Right forelimb (tissue), 1 donor: ENCODE measurements around the gene SLX4IP.

ENCODE experiments used
- DNase-seq: peaks from one replicate; pipeline ENCODE4 v3.0.0-alpha.2; 2018

The SLX4IP gene

GRCh38 chr20:10553326-10553984, 118.3 kb downstream of the SLX4IP start:
- DNase-seq: peak; percentile 73

- no peak for DNase-seq
Measured at GRCh38 chr20:10554285-10554684, 119.2 kb downstream of the SLX4IP start.

- DNase-seq: no peak
Measured at GRCh38 chr20:10555393-10555792, 120.3 kb downstream of the SLX4IP start.

- no peak for DNase-seq
Measured at GRCh38 chr20:10555865-10556308, 120.8 kb downstream of the SLX4IP start.

- DNase-seq: no peak
Measured at GRCh38 chr20:10556519-10557083, 121.5 kb downstream of the SLX4IP start.

- DNase-seq: no peak
Measured at GRCh38 chr20:10557685-10558084, 122.6 kb downstream of the SLX4IP start.

GRCh38 chr20:10558635-10559187, 123.6 kb downstream of the SLX4IP start:
- DNase-seq: no peak

- no peak for DNase-seq
Measured at GRCh38 chr20:10559266-10559665, 124.2 kb downstream of the SLX4IP start.

- DNase-seq: no peak
Measured at GRCh38 chr20:10560686-10561085, 125.6 kb downstream of the SLX4IP start.

- DNase-seq: no peak
Measured at GRCh38 chr20:10561302-10561701, 126.2 kb downstream of the SLX4IP start.

- no peak for DNase-seq
Measured at GRCh38 chr20:10562899-10563298, 127.8 kb downstream of the SLX4IP start.

GRCh38 chr20:10563935-10564492, 128.9 kb downstream of the SLX4IP start:
- no peak for DNase-seq

- DNase-seq: no peak
Measured at GRCh38 chr20:10565191-10565921, 130.3 kb downstream of the SLX4IP start.

- no peak for DNase-seq
Measured at GRCh38 chr20:10565922-10566897, 131.1 kb downstream of the SLX4IP start.

- no peak for DNase-seq
Measured at GRCh38 chr20:10568032-10568431, 132.9 kb downstream of the SLX4IP start.

- no peak for DNase-seq
Measured at GRCh38 chr20:10571313-10571815, 136.3 kb downstream of the SLX4IP start.

- no peak for DNase-seq
Measured at GRCh38 chr20:10572853-10573252, 137.7 kb downstream of the SLX4IP start.

GRCh38 chr20:10573273-10573950, 138.3 kb downstream of the SLX4IP start:
- no peak for DNase-seq

- DNase-seq: no peak
Measured at GRCh38 chr20:10573951-10574339, 138.8 kb downstream of the SLX4IP start.

GRCh38 chr20:10576411-10577090, 141.4 kb downstream of the SLX4IP start:
- DNase-seq: no peak

- DNase-seq: no peak
Measured at GRCh38 chr20:10577648-10578047, 142.5 kb downstream of the SLX4IP start.
